OCI-M2 (cell line): ENCODE data around the gene RNF130.
"Not testable (repeated sequence)": the region's sequence is repeated elsewhere in the genome, so short reads cannot be mapped to it uniquely, and the experiment has no call there.

Experiments used
- DNase-seq: peaks from one replicate; lab custom pipeline; 2025; ENCODE audit not compliant: unreplicated experiment; lab: John Stamatoyannopoulos, UW

Gene RNF130

GRCh38 chr5:179978792-179979191, 92.8 kb downstream of the RNF130 start:
- no peak for DNase-seq

- no peak for DNase-seq
Observed at GRCh38 chr5:179975713-179976134, 95.8 kb downstream of the RNF130 start.

GRCh38 chr5:179974946-179975712, 96.4 kb downstream of the RNF130 start:
- no peak for DNase-seq

DNA sequence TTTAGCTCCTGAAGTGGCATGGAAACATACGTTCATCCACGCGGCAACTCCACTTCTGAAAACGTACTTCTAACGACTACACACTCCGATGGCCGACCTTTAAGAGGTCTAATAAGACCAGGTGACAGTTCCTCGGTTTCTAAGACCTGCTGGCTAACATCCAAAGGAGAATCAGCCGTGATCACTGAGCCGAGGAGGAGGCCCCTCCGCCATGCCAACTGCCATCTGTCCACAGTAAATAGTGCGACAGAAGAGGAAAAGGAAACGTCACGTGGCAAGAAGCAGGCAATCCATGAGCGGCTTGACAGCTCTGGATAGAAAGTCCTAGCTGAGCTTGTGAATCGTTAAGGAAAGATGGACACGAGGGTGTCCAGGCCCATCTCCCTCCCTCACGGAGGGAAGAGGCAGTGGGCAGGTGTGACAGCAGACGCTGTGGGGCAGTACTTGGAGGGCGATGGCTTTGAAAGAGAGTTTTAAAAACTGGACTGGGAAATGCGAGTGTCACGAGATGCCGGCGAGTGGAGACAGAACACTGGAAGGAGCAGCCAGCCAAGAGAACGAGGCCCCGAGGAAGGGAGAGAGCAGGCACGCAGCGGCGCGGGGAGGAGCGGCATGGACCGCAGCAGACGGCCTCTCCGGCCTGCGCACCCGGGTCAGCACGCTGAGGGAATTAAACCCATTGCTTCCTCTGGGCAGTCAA, 97.2 kb downstream of the RNF130 start:
- DNase-seq = no peak

DNA sequence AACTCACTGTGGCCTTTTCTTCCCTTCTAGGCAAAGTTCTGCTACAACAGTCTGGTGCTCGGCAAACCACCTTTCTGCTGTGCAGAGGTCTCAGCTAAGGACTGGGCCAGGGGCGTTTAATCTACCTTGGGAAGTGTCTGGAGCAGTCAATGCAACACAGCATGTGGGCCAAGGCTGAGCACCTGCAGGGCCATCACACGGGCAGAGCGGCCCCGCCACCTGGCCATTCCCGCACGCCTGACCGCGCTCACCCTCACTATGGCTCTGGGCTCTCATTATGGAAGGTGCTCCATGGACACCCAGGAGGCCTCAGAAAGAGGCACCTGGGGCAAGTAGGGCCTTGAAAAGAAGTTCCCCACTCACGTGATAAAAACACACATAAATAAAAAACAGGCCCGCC, 98.2 kb downstream of the RNF130 start:
- DNase-seq = no peak

DNA sequence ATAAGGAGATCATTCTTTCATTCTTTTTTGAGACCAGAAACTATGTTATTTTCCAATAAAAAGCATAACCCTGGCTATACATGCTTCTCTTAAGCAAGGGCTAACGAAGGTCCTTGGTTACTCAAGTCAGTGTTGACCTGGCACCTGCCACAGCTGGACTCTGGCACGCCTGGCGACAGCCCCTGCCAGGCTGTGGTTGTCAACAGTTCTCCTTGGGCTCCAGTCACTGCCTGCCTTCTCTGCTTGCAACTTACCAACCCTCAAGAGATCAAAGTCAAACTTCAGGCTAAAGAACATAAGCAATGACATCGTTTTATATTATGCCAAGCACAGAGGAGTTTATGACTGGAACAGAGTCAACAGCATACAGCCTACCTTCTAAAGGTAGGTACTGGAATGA, 102.4 kb downstream of the RNF130 start:
- DNase-seq = no peak

DNA sequence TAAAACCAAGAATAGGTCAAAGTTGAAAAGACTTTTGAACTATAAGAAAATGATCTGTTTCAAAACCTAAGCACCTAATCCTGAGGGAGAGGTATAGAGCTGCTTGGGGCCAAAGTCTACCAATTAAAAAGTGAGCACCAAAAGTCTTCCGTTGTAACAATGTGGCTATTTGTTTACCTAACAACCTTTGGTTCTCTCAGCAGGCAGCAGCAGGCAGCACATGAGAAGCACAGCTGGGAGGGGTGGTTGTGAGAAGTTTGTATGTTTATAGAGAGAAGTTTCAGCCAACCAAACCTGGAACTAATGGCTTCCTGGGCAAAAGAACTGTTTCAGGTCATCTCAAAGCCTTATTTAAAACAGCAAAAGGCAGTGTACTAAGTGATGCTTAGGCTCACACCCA, 104.1 kb downstream of the RNF130 start:
- DNase-seq = no peak

GRCh38 chr5:179964015-179964414, 107.5 kb downstream of the RNF130 start:
- no peak for DNase-seq

GRCh38 chr5:179963375-179963774, 108.2 kb downstream of the RNF130 start:
- DNase-seq = no peak

GRCh38 chr5:179960204-179960831, 111.2 kb downstream of the RNF130 start:
- no peak for DNase-seq

DNA sequence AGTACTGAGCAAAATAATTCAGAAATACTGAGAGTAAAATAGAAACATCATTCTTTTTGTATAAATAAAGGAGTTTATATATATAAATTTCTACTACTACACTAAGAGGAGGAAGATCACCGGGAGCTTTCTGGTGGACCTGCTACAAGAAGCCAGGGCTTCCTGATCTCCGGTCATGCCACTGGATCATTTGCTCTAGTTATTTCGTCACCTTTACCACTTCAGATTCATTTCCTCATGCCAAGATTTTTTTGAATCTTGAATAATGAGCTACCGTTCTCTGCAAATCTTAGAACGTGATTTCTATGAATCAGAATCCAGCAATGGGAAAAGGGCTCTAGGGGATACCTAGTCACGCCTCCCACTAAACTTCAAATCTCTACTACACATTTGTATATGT, 111.9 kb downstream of the RNF130 start:
- DNase-seq = no peak

GRCh38 chr5:179959118-179959517, 112.4 kb downstream of the RNF130 start:
- not testable (repeated sequence) for DNase-seq

- DNase-seq = no peak
Observed at GRCh38 chr5:179955630-179956029, 115.9 kb downstream of the RNF130 start.

- no peak for DNase-seq
Observed at GRCh38 chr5:179955062-179955461, 116.5 kb downstream of the RNF130 start.

DNA sequence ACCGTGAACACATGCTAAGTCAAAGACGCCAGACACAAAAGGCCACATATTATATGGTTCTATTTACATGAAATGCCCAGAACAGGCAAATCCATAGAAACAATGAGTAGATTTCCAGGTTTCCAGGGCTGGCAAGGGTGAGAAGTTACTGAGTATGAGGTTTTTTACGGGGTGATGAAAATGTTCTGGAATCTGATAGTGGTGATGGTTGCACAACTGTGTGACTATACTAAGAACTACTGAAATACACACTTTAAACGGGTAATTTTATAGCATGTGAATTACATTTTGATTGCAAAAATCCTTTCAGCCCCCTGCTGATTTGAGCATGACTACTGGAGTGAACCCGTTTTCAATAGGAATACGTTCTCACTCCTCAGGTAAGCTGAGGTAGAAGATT, 117.1 kb downstream of the RNF130 start:
- no peak for DNase-seq

DNA sequence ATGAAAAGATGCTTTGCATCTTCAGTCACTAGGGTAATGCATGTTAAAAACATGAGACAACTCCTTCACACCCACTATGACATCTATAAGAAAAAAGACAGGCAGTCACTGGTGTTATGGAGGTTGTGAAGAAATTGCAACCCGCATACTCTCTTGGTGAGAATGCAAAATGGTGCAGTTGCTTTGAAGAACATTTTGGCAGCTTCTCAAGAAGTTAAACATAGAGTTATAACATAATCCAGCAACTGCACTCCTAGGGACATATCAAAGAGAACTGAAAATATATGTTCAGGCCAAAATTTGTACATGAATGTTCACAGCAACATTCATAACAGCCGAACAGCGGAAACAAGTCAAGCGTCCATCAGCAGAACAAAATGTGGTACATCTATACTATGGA, 117.6 kb downstream of the RNF130 start:
- no peak for DNase-seq

DNA sequence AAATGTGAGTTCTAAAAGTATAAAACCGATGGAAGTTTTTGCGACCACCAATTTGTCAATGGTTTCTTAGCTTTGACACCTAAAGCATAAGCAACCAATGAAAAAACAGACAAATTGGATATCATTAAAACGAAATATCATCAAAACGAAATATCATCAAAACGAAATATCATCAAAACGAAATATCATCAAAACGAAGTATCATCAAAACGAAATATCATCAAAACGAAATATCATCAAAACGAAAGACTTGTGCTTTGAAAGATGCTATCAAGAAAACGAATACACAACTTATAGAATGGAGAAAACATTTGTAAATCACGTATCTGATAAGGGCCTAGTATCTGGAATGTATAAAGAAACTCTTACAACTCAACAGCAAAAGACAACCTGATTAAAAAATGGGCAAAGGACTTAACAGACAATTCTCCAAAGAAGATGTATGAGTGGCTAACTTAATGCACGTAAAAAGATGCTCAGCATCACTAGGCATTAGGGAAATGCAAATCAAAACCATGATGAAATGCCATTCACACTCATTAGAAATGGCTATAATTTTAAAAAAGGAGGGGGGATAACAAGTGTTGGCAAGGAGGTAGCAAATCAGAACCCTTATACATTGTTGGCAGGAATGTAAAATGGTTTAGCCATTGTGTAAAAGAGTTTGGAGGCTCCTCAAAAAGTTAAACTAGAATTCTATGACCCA, 134.4 kb downstream of the RNF130 start:
- no peak for DNase-seq

GRCh38 chr5:179930788-179931473, 140.6 kb downstream of the RNF130 start:
- no peak for DNase-seq

DNA sequence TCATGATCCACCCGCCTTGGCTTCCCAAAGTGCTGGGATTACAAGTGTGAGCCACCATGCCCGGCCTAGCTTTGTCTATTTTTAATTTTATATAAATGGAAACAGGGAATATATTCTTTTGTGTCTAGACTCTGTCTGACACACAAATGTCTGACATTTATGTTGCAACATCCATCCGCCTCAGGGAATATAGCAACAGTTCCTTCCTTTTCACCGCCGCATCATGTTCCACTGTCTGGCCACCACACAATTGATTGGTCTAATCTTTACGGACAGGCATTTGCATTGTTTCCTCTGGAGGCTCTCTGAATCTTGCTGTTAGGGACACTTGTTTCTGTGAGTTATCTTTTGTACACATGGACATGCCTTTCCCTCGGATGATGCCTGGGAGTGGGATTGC, 143.7 kb downstream of the RNF130 start:
- no peak for DNase-seq

DNA sequence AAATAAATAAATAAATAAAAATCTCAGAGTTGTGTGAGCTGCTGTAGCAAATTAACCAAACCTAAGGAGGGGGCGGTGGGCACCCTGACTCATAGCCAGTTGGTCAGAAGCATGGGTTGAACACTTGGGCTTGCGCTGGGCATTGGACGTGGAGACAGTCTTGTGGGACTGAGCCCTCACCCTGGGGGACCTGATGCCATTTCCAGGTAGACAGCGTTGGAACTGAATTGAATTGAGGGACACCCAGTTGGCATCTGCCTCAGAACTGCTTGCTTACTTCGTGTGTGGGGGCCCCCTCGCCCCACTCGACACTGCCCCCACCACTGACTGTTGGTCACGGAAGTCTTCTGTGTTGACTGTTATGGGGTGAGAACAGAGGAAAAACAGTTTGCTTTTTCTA, 144.9 kb downstream of the RNF130 start:
- no peak for DNase-seq

- no peak for DNase-seq
Observed at GRCh38 chr5:179923436-179923835, 148.1 kb downstream of the RNF130 start.
